ENCODE measurements around the gene SLC23A3.

DNA sequence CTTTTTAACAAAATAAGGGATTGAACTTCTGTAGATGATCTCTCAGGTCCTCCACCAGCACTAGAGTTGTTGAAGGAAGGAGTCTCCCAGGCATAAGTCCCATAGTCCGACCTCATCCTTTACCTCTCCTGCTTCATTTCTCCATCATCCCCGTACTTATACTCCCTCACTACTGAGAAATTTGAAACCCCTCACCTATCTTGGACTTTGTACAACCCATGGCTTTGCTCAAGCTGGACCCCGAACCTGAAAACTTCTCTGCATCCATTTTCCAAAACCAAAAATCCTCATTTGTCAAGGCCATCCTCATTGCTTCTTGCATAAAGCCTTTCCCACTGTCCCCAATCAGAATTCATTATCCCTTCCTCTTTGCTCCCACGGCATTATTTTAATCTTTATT lies 8.7 kb downstream of the SLC23A3 start:
- TF ChIP-seq, protein P1, sequence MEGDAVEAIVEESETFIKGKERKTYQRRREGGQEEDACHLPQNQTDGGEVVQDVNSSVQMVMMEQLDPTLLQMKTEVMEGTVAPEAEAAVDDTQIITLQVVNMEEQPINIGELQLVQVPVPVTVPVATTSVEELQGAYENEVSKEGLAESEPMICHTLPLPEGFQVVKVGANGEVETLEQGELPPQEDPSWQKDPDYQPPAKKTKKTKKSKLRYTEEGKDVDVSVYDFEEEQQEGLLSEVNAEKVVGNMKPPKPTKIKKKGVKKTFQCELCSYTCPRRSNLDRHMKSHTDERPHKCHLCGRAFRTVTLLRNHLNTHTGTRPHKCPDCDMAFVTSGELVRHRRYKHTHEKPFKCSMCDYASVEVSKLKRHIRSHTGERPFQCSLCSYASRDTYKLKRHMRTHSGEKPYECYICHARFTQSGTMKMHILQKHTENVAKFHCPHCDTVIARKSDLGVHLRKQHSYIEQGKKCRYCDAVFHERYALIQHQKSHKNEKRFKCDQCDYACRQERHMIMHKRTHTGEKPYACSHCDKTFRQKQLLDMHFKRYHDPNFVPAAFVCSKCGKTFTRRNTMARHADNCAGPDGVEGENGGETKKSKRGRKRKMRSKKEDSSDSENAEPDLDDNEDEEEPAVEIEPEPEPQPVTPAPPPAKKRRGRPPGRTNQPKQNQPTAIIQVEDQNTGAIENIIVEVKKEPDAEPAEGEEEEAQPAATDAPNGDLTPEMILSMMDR (IDR thresholded peaks at IDR 0.05), result no peak
- no peak for TF ChIP-seq POLR2A (IDR thresholded peaks at IDR 0.05)
